HEK293 (cell line): Measurements from ENCODE around the gene CAMKK1.

Source experiments
- HOXD13 ChIP-seq: sonication (generic); formaldehyde crosslinking; IDR thresholded peaks from 2 replicates; pipeline ENCODE4 v1.8.0; 2022; ENCODE audit warnings: missing genetic modification reagents, borderline replicate concordance
- ZNF426 ChIP-seq: fragments of 450-650 bp; formaldehyde crosslinking; IDR thresholded peaks from 2 replicates; pipeline ENCODE4 v1.5.1; 2017; ENCODE audit warnings: missing biosample characterization, missing genetic modification characterization, mild to moderate bottlenecking, inconsistent platforms, moderate library complexity
- ZNF600 ChIP-seq: fragments of 450-650 bp; formaldehyde crosslinking; IDR thresholded peaks from 2 replicates; pipeline ENCODE4 v1.5.1; 2016; ENCODE audit warnings: missing biosample characterization, missing genetic modification characterization
- ZNF747 ChIP-seq: fragments of 450-650 bp; formaldehyde crosslinking; IDR thresholded peaks from 2 replicates; pipeline ENCODE4 v1.5.1; 2016; ENCODE audit warnings: missing biosample characterization, missing genetic modification characterization
- ZNF777 ChIP-seq: fragments of 450-650 bp; formaldehyde crosslinking; IDR thresholded peaks from 2 replicates; pipeline ENCODE4 v1.5.1; 2017; ENCODE audit warnings: missing biosample characterization, missing genetic modification characterization, borderline replicate concordance
- TF ChIP-seq, protein P1 (sequence below): fragments of 450-650 bp; formaldehyde crosslinking; conservative IDR thresholded peaks from 2 replicates; pipeline ENCODE4 v1.5.1; 2016; ENCODE audit warnings: low read depth, missing biosample characterization, missing genetic modification characterization
- TF ChIP-seq, protein P2 (sequence below): fragments of 450-650 bp; formaldehyde crosslinking; IDR thresholded peaks from 2 replicates; pipeline ENCODE4 v1.5.1; 2016; ENCODE audit warnings: missing biosample characterization, missing genetic modification characterization

- TF ChIP-seq ZNF777 (tag by site-specific recombination), result no peak
- TF ChIP-seq HOXD13 (CRISPR knock-in tag), result no peak
- TF ChIP-seq ZNF747 (tag by site-specific recombination), result no peak
- TF ChIP-seq, protein P1, sequence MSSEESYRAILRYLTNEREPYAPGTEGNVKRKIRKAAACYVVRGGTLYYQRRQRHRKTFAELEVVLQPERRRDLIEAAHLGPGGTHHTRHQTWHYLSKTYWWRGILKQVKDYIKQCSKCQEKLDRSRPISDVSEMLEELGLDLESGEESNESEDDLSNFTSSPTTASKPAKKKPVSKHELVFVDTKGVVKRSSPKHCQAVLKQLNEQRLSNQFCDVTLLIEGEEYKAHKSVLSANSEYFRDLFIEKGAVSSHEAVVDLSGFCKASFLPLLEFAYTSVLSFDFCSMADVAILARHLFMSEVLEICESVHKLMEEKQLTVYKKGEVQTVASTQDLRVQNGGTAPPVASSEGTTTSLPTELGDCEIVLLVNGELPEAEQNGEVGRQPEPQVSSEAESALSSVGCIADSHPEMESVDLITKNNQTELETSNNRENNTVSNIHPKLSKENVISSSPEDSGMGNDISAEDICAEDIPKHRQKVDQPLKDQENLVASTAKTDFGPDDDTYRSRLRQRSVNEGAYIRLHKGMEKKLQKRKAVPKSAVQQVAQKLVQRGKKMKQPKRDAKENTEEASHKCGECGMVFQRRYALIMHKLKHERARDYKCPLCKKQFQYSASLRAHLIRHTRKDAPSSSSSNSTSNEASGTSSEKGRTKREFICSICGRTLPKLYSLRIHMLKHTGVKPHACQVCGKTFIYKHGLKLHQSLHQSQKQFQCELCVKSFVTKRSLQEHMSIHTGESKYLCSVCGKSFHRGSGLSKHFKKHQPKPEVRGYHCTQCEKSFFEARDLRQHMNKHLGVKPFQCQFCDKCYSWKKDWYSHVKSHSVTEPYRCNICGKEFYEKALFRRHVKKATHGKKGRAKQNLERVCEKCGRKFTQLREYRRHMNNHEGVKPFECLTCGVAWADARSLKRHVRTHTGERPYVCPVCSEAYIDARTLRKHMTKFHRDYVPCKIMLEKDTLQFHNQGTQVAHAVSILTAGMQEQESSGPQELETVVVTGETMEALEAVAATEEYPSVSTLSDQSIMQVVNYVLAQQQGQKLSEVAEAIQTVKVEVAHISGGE (tag by site-specific recombination), result no peak
- TF ChIP-seq, protein P2, sequence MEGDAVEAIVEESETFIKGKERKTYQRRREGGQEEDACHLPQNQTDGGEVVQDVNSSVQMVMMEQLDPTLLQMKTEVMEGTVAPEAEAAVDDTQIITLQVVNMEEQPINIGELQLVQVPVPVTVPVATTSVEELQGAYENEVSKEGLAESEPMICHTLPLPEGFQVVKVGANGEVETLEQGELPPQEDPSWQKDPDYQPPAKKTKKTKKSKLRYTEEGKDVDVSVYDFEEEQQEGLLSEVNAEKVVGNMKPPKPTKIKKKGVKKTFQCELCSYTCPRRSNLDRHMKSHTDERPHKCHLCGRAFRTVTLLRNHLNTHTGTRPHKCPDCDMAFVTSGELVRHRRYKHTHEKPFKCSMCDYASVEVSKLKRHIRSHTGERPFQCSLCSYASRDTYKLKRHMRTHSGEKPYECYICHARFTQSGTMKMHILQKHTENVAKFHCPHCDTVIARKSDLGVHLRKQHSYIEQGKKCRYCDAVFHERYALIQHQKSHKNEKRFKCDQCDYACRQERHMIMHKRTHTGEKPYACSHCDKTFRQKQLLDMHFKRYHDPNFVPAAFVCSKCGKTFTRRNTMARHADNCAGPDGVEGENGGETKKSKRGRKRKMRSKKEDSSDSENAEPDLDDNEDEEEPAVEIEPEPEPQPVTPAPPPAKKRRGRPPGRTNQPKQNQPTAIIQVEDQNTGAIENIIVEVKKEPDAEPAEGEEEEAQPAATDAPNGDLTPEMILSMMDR (tag by site-specific recombination), result no peak
- TF ChIP-seq ZNF426 (tag by site-specific recombination), result no peak
- TF ChIP-seq ZNF600 (tag by site-specific recombination), result no peak
Measured at GRCh38 chr17:3909257-3909656, 16.4 kb upstream of the CAMKK1 start.
